Neural cell (in vitro differentiated cells): ENCODE results near the gene PSEN2. TPM values are rescaled to one million over a fixed set of nuclear protein-coding genes. Genes with fewer than 3 reads are reported as not detected.

Source experiments
- H2AFZ ChIP-seq: fragments of 200-600, 300-800 bp; sonication (generic), shearing (Covaris generic); 2 replicates; pipeline ENCODE4 v1.6.0; 2014; ENCODE audit warnings: low read depth, mild to moderate bottlenecking, antibody characterized with exemption, low read length, moderate library complexity
- H3F3A ChIP-seq: fragments of 200-600 bp; shearing (Covaris generic); 2 replicates; pipeline ENCODE4 v1.6.1; 2016; ENCODE audit warnings: mild to moderate bottlenecking, moderate library complexity, mixed read lengths, antibody characterized with exemption, low read length; ENCODE audit not compliant: insufficient read depth, poor library complexity, severe bottlenecking
- H3K27ac ChIP-seq: fragments of 200-600, 300-800 bp; sonication (generic), shearing (Covaris generic); 2 replicates; pipeline ENCODE4 v1.5.1; 2014; ENCODE audit warnings: mild to moderate bottlenecking, low read length, moderate library complexity
- H3K27me3 ChIP-seq: fragments of 300-800, 200-600 bp; sonication (generic), shearing (Covaris generic); 2 replicates; pipeline ENCODE4 v1.6.0; 2014; ENCODE audit warnings: mild to moderate bottlenecking, low read depth, low read length, moderate library complexity; ENCODE audit not compliant: insufficient read depth
- H3K36me3 ChIP-seq: fragments of 300-800, 200-600 bp; sonication (generic), shearing (Covaris generic); 2 replicates; pipeline ENCODE4 v1.5.1; 2014; ENCODE audit warnings: mild to moderate bottlenecking, antibody characterized with exemption, low read length, moderate library complexity; ENCODE audit not compliant: insufficient read depth
- H3K4me2 ChIP-seq: fragments of 300-800, 200-600 bp; sonication (generic), shearing (Covaris generic); 2 replicates; pipeline ENCODE4 v1.6.0; 2014; ENCODE audit warnings: mild to moderate bottlenecking, low read length
- H3K4me3 ChIP-seq: fragments of 300-800, 200-600 bp; sonication (generic), shearing (Covaris generic); 2 replicates; pipeline ENCODE4 v1.5.1; 2014; ENCODE audit warnings: mild to moderate bottlenecking, low read length, moderate library complexity
- H3K79me2 ChIP-seq: fragments of 200-600 bp; shearing (Covaris generic); replicated peaks from 2 replicates; pipeline ENCODE4 v1.6.0; 2014; ENCODE audit warnings: mild to moderate bottlenecking, low read length, moderate library complexity; ENCODE audit not compliant: insufficient read depth
- H3K9ac ChIP-seq: fragments of 300-800, 200-600 bp; sonication (generic), shearing (Covaris generic); 2 replicates; pipeline ENCODE4 v1.6.1; 2016; ENCODE audit warnings: mild to moderate bottlenecking, low read length, mixed read lengths
- H3K9me2 ChIP-seq: fragments of 200-600 bp; shearing (Covaris generic); 2 replicates; pipeline ENCODE4 v1.6.1; 2016; ENCODE audit warnings: mild to moderate bottlenecking, low read length, mixed read lengths; ENCODE audit not compliant: insufficient read depth
- H3K9me3 ChIP-seq: fragments of 200-600, 300-800 bp; sonication (generic), shearing (Covaris generic); 2 replicates; pipeline ENCODE4 v1.6.1; 2016; ENCODE audit warnings: mild to moderate bottlenecking, mixed run types, low read length, moderate library complexity, mixed read lengths
- H4K20me1 ChIP-seq: fragments of 200-600 bp; shearing (Covaris generic); 2 replicates; pipeline ENCODE4 v1.6.1; 2016; ENCODE audit warnings: mild to moderate bottlenecking, mixed run types; ENCODE audit not compliant: insufficient read depth
- EP300 ChIP-seq: fragments of 450-650 bp; conservative IDR thresholded peaks from 2 replicates; pipeline ENCODE4 v1.6.1; 2014; ENCODE audit warnings: antibody characterized with exemption, mild to moderate bottlenecking, moderate library complexity; ENCODE audit not compliant: poor library complexity, severe bottlenecking
- EZH2 ChIP-seq: fragments of 200-600, 300-800 bp; shearing (Covaris generic), sonication (generic); IDR thresholded peaks from 2 replicates; pipeline ENCODE4 v1.6.1; 2014; ENCODE audit warnings: antibody characterized with exemption, low read length, borderline replicate concordance, mild to moderate bottlenecking; ENCODE audit not compliant: insufficient read depth, poor library complexity, severe bottlenecking
- MXI1 ChIP-seq: fragments of 450-650 bp; conservative IDR thresholded peaks from 2 replicates; pipeline ENCODE4 v1.6.1; 2014; ENCODE audit warnings: antibody characterized with exemption, mild to moderate bottlenecking; ENCODE audit not compliant: poor library complexity, severe bottlenecking
- POLR2AphosphoS5 ChIP-seq: IDR thresholded peaks from 2 replicates; pipeline ENCODE4 v1.6.1; 2012
- RAD21 ChIP-seq: fragments of 450-650 bp; conservative IDR thresholded peaks from 2 replicates; pipeline ENCODE4 v1.6.1; 2014; ENCODE audit warnings: antibody characterized with exemption, mild to moderate bottlenecking, moderate library complexity
- SMC3 ChIP-seq: fragments of 450-650 bp; conservative IDR thresholded peaks from 2 replicates; pipeline ENCODE4 v1.6.1; 2014; ENCODE audit warnings: antibody characterized with exemption, mild to moderate bottlenecking, moderate library complexity; ENCODE audit not compliant: poor library complexity
- TAF1 ChIP-seq: IDR thresholded peaks from 2 replicates; pipeline ENCODE4 v1.6.1; 2012; ENCODE audit warnings: low read depth
- polyA plus RNA-seq: library from polyadenylated mRNA; depleted of rRNA; stranded (reverse); fragments of >200 nt; gene quantifications from 2 replicates; pipeline ENCODE4 v1.2.3, GENCODE V29; 2014
- TF ChIP-seq, protein P1 (sequence below): fragments of 450-650 bp; IDR thresholded peaks from 2 replicates; pipeline ENCODE4 v1.5.1; 2014; ENCODE audit warnings: antibody characterized with exemption, mild to moderate bottlenecking, moderate library complexity; ENCODE audit not compliant: poor library complexity, severe bottlenecking
- TF ChIP-seq, protein P2 (sequence below): IDR thresholded peaks from 2 replicates; pipeline ENCODE4 v1.6.1; 2012; ENCODE audit warnings: borderline replicate concordance

PSEN2 gene
- polyA plus RNA-seq, 1 donor from 2014 or later, result 12.9 TPM

DNA sequence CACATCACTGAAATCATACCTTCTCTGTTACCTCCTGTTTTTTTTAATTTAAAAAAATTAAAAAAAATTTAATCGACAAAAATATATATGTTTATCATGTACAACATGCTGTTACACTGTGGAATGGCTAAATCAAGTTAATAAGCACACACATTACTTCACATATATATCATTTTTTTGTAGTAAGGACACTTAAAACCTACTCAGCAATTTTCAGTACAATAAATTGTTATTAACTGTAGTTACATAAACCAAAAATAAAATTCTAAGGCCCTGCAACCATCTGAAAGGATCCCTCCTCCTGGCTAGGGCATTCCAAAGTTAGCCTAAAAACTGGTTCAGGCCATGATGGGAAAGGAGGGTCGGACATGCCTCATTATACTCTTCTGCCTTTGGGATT lies 46.1 kb downstream of the PSEN2 start:
- no peak overlapping the region for H3K4me2 ChIP-seq
- no peaks in the 10 kb centered on the region for H3K79me2 ChIP-seq
- H3K9me3 ChIP-seq, result no peaks in the 10 kb centered on the region
- no peak for TF ChIP-seq TAF1
- TF ChIP-seq, protein P1, sequence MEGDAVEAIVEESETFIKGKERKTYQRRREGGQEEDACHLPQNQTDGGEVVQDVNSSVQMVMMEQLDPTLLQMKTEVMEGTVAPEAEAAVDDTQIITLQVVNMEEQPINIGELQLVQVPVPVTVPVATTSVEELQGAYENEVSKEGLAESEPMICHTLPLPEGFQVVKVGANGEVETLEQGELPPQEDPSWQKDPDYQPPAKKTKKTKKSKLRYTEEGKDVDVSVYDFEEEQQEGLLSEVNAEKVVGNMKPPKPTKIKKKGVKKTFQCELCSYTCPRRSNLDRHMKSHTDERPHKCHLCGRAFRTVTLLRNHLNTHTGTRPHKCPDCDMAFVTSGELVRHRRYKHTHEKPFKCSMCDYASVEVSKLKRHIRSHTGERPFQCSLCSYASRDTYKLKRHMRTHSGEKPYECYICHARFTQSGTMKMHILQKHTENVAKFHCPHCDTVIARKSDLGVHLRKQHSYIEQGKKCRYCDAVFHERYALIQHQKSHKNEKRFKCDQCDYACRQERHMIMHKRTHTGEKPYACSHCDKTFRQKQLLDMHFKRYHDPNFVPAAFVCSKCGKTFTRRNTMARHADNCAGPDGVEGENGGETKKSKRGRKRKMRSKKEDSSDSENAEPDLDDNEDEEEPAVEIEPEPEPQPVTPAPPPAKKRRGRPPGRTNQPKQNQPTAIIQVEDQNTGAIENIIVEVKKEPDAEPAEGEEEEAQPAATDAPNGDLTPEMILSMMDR, result no peak
- no peak for TF ChIP-seq EZH2
- TF ChIP-seq POLR2AphosphoS5, result no peak
- TF ChIP-seq RAD21, result no peak
- TF ChIP-seq, protein P2, sequence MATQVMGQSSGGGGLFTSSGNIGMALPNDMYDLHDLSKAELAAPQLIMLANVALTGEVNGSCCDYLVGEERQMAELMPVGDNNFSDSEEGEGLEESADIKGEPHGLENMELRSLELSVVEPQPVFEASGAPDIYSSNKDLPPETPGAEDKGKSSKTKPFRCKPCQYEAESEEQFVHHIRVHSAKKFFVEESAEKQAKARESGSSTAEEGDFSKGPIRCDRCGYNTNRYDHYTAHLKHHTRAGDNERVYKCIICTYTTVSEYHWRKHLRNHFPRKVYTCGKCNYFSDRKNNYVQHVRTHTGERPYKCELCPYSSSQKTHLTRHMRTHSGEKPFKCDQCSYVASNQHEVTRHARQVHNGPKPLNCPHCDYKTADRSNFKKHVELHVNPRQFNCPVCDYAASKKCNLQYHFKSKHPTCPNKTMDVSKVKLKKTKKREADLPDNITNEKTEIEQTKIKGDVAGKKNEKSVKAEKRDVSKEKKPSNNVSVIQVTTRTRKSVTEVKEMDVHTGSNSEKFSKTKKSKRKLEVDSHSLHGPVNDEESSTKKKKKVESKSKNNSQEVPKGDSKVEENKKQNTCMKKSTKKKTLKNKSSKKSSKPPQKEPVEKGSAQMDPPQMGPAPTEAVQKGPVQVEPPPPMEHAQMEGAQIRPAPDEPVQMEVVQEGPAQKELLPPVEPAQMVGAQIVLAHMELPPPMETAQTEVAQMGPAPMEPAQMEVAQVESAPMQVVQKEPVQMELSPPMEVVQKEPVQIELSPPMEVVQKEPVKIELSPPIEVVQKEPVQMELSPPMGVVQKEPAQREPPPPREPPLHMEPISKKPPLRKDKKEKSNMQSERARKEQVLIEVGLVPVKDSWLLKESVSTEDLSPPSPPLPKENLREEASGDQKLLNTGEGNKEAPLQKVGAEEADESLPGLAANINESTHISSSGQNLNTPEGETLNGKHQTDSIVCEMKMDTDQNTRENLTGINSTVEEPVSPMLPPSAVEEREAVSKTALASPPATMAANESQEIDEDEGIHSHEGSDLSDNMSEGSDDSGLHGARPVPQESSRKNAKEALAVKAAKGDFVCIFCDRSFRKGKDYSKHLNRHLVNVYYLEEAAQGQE, result no peak
- no peak for TF ChIP-seq EP300
- no peak for TF ChIP-seq MXI1
- TF ChIP-seq SMC3, result no peak
- H3F3A ChIP-seq, result no peaks in the 10 kb centered on the region
- H3K4me3 ChIP-seq, result no peak overlapping the region
- no peak overlapping the region for H2AFZ ChIP-seq
- H3K27me3 ChIP-seq, result no peaks in the 10 kb centered on the region
- H3K27ac ChIP-seq, result no peak overlapping the region
- H3K36me3 ChIP-seq, result no peaks in the 10 kb centered on the region
- H3K9ac ChIP-seq, result no peak overlapping the region
- H3K9me2 ChIP-seq, result no peaks in the 10 kb centered on the region
- H4K20me1 ChIP-seq, result no peaks in the 10 kb centered on the region

DNA sequence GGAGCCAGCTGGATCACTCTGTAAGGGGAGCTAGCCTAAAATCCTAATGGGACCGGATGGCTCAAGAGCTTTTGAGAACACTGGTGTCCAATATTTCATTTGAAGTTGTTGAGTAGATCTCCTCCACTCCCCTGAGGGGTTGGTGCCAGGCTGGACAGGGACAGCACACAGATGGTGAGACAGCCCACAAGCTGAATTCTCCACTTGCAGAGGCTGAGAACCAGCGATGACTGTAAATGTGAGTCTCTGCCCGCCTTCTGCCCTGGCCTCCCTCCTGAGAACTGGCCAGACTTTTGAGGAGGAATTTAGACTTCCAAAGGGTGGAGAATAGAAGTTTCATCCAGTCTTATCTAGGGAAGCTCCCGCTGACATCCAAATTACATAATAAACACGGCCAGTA lies 49.2 kb downstream of the PSEN2 start:
- Histone ChIP-seq H3K4me3 (no peak overlapping the region), H4K20me1 (no peaks in the 10 kb centered on the region), H3K9me2 (no peaks in the 10 kb centered on the region), H2AFZ (no peak overlapping the region), H3K4me2 (no peak overlapping the region), H3F3A (no peaks in the 10 kb centered on the region), H3K36me3 (no peaks in the 10 kb centered on the region), H3K27ac (no peak overlapping the region), H3K27me3 (no peaks in the 10 kb centered on the region), H3K9ac (no peak overlapping the region), H3K79me2 (no peaks in the 10 kb centered on the region), H3K9me3 (no peaks in the 10 kb centered on the region)
- no peak for TF ChIP-seq MXI1
- TF ChIP-seq POLR2AphosphoS5, result no peak
- no peak for TF ChIP-seq TAF1
- TF ChIP-seq, protein P1, result no peak
- TF ChIP-seq SMC3, result no peak
- TF ChIP-seq, protein P2, result no peak
- TF ChIP-seq RAD21, result no peak
- no peak for TF ChIP-seq EZH2
- no peak for TF ChIP-seq EP300
